ENCODE data around the gene GPA33. TPM values are rescaled to one million over a fixed set of nuclear protein-coding genes. Genes with fewer than 3 reads are reported as not detected.
A peak's percentile ranks its signal among the peaks of the same experiment; 100 is the strongest.

Gene GPA33
- total RNA-seq, 1 donor, result not detected

- no peaks in the 10 kb centered on the region for H3K36me3 ChIP-seq (ENCODE audit: insufficient read depth, low read length)
- H2AFZ ChIP-seq (ENCODE audit: low read length), result no peak overlapping the region
- peak; percentile 96 for DNase-seq (ENCODE audit: insufficient read length, low spot score, missing footprints)
- H3K4me1 ChIP-seq (ENCODE audit: insufficient read depth, low read length), result no peaks in the 10 kb centered on the region
- TF ChIP-seq CTCF (IDR thresholded peaks at IDR 0.05; ENCODE audit: extremely low read depth, low read depth, low read length), result peak; percentile 85
- H3K4me3 ChIP-seq (ENCODE audit: insufficient read depth, low read length), result peak overlapping the region; percentile 36
- no peak overlapping the region for H3K27ac ChIP-seq (ENCODE audit: low read depth, low read length)
- H3K27me3 ChIP-seq (ENCODE audit: insufficient read depth, low read length), result peaks cover 8% of the 10 kb centered on the region
- no peaks in the 10 kb centered on the region for H3K9me3 ChIP-seq (ENCODE audit: low read depth, low read length)
- no peaks in the 10 kb centered on the region for H4K20me1 ChIP-seq (ENCODE audit: insufficient read depth, low read length)
- H3K4me2 ChIP-seq (ENCODE audit: insufficient read depth, low read length), result peak overlapping the region; percentile 65
- H3K79me2 ChIP-seq (ENCODE audit: insufficient read depth, low read length), result no peaks in the 10 kb centered on the region
These were observed 23.6 kb downstream of the GPA33 start for GRCh38 chr1:167066333-167067122.

GRCh38 chr1:167065471-167065870 lies 24.7 kb downstream of the GPA33 start:
- no peak overlapping the region for H3K4me2 ChIP-seq (ENCODE audit: insufficient read depth, low read length)
- H3K27me3 ChIP-seq (ENCODE audit: insufficient read depth, low read length), result peaks cover 8% of the 10 kb centered on the region
- no peak overlapping the region for H3K4me3 ChIP-seq (ENCODE audit: insufficient read depth, low read length)
- H3K27ac ChIP-seq (ENCODE audit: low read depth, low read length), result no peak overlapping the region
- H3K36me3 ChIP-seq (ENCODE audit: insufficient read depth, low read length), result no peaks in the 10 kb centered on the region
- no peaks in the 10 kb centered on the region for H4K20me1 ChIP-seq (ENCODE audit: insufficient read depth, low read length)
- TF ChIP-seq CTCF (IDR thresholded peaks at IDR 0.05; ENCODE audit: extremely low read depth, low read depth, low read length), result no peak
- no peaks in the 10 kb centered on the region for H3K4me1 ChIP-seq (ENCODE audit: insufficient read depth, low read length)
- no peaks in the 10 kb centered on the region for H3K9me3 ChIP-seq (ENCODE audit: low read depth, low read length)
- H3K79me2 ChIP-seq (ENCODE audit: insufficient read depth, low read length), result no peaks in the 10 kb centered on the region
- H2AFZ ChIP-seq (ENCODE audit: low read length), result no peak overlapping the region
- no peak for DNase-seq (ENCODE audit: insufficient read length, low spot score, missing footprints)

DNA sequence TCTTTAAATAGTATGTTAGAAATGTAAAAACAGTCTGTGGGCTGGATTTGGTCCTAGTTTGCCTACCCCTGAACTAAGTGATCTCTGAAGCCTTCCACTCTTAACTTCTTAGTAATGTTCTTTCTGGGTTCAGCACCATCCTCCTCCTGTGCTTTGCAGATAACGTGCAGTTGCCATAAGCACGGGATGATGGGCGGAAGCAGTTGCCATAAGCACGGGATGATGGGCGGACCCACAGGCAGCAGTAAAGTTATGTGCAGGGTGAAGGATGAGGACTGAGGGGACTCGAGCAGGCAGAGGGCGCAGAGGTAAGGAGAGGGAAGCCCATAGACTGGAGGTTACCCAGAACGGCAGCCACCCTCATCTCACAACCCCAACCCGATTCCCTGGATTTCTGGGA lies 25.6 kb downstream of the GPA33 start:
- peaks cover 4% of the 10 kb centered on the region for H3K27me3 ChIP-seq (ENCODE audit: insufficient read depth, low read length)
- no peaks in the 10 kb centered on the region for H3K79me2 ChIP-seq (ENCODE audit: insufficient read depth, low read length)
- TF ChIP-seq CTCF (IDR thresholded peaks at IDR 0.05; ENCODE audit: extremely low read depth, low read depth, low read length), result no peak
- H3K27ac ChIP-seq (ENCODE audit: low read depth, low read length), result no peak overlapping the region
- H3K9me3 ChIP-seq (ENCODE audit: low read depth, low read length), result no peaks in the 10 kb centered on the region
- no peaks in the 10 kb centered on the region for H4K20me1 ChIP-seq (ENCODE audit: insufficient read depth, low read length)
- no peak for DNase-seq (ENCODE audit: insufficient read length, low spot score, missing footprints)
- no peak overlapping the region for H3K4me3 ChIP-seq (ENCODE audit: insufficient read depth, low read length)
- H2AFZ ChIP-seq (ENCODE audit: low read length), result no peak overlapping the region
- no peaks in the 10 kb centered on the region for H3K4me1 ChIP-seq (ENCODE audit: insufficient read depth, low read length)
- no peak overlapping the region for H3K4me2 ChIP-seq (ENCODE audit: insufficient read depth, low read length)
- H3K36me3 ChIP-seq (ENCODE audit: insufficient read depth, low read length), result no peaks in the 10 kb centered on the region

- Histone ChIP-seq H3K79me2 (ENCODE audit: insufficient read depth, low read length) (no peaks in the 10 kb centered on the region), H3K9me3 (ENCODE audit: low read depth, low read length) (no peaks in the 10 kb centered on the region), H4K20me1 (ENCODE audit: insufficient read depth, low read length) (no peaks in the 10 kb centered on the region), H3K27ac (ENCODE audit: low read depth, low read length) (no peak overlapping the region), H3K36me3 (ENCODE audit: insufficient read depth, low read length) (no peaks in the 10 kb centered on the region), H3K4me3 (ENCODE audit: insufficient read depth, low read length) (no peak overlapping the region), H3K4me2 (ENCODE audit: insufficient read depth, low read length) (no peak overlapping the region), H3K4me1 (ENCODE audit: insufficient read depth, low read length) (peaks cover 5% of the 10 kb centered on the region), H3K27me3 (ENCODE audit: insufficient read depth, low read length) (peaks cover 4% of the 10 kb centered on the region), H2AFZ (ENCODE audit: low read length) (no peak overlapping the region)
- DNase-seq (ENCODE audit: insufficient read length, low spot score, missing footprints), result no peak
- TF ChIP-seq CTCF (IDR thresholded peaks at IDR 0.05; ENCODE audit: extremely low read depth, low read depth, low read length), result no peak
These were observed 29.1 kb downstream of the GPA33 start for GRCh38 chr1:167061073-167061464.
